K562 (cell line): ENCODE results near the gene CENPN. TPM values are rescaled to one million over a fixed set of nuclear protein-coding genes. Genes with fewer than 3 reads are reported as not detected.
A peak's percentile ranks its signal among the peaks of the same experiment; 100 is the strongest.

Source experiments
- BCLAF1 ChIP-seq, 2 experiments: fragments of 450-650 bp in 1 of 2; IDR thresholded peaks; 2 replicates each; pipeline ENCODE4 v1.6.1; 2011 to 2017; ENCODE audit warnings: low read depth in 2 of 2, antibody characterized with exemption in 1 of 2, borderline replicate concordance in 1 of 2, low read length in 1 of 2, mild to moderate bottlenecking in 1 of 2, mixed read lengths in 1 of 2; ENCODE audit not compliant: control insufficient read depth in 1 of 2
- CXXC5 ChIP-seq: fragments of 250-450 bp; sonication (Bioruptor Pico); IDR thresholded peaks from 2 replicates; pipeline ENCODE4 v1.8.0; 2022; ENCODE audit warnings: inconsistent platforms, mild to moderate bottlenecking, moderate library complexity
- HDAC8 ChIP-seq: fragments of 450-650 bp; IDR thresholded peaks from 2 replicates; pipeline ENCODE4 v1.6.1; 2016; ENCODE audit warnings: mild to moderate bottlenecking, missing genetic modification characterization, moderate library complexity, missing compliant biosample characterization
- KLF1 ChIP-seq: fragments of 450-650 bp; IDR thresholded peaks from 2 replicates; pipeline ENCODE4 v1.6.1; 2016; ENCODE audit warnings: missing genetic modification characterization, missing compliant biosample characterization
- PREB ChIP-seq: sonication (generic); formaldehyde crosslinking; IDR thresholded peaks from 2 replicates; pipeline ENCODE4 v1.8.1; 2023; ENCODE audit warnings: mild to moderate bottlenecking, missing genetic modification reagents
- RBM39 ChIP-seq: fragments of 200-400 bp; formaldehyde crosslinking; optimal IDR thresholded peaks from 2 replicates; pipeline ENCODE3; 2018; ENCODE audit warnings: low read depth, low read length
- UBTF ChIP-seq, 2 experiments: IDR thresholded peaks; 2 replicates each; pipeline ENCODE4 v1.6.1; 2012; ENCODE audit warnings: improper control_type of control experiment in 2 of 2, low read depth in 2 of 2, low read length in 2 of 2, borderline replicate concordance in 1 of 2
- WHSC1 ChIP-seq: IDR thresholded peaks from one replicate; pipeline ENCODE4 v1.6.1; 2012; ENCODE audit warnings: low read length, control low read depth, inconsistent platforms
- ZNF232 ChIP-seq: sonication (generic); formaldehyde crosslinking; IDR thresholded peaks from 2 replicates; pipeline ENCODE4 v1.8.0; 2022; ENCODE audit warnings: mild to moderate bottlenecking, missing genetic modification reagents
- ZNF583 ChIP-seq: fragments of 250-450 bp; sonication (Bioruptor Pico); IDR thresholded peaks from 2 replicates; pipeline ENCODE4 v1.4.0; 2020
- polyA plus RNA-seq, 8 experiments: library from polyadenylated mRNA; depleted of rRNA in 4 of 8; stranded (reverse) in 5 of 8; unstranded in 3 of 8; fragments of >200 nt; fragmentation: Nextera tagmentation in 2 of 8; fragmentation: Illumina TruSeq in 1 of 8; extraction: Ambion mirVana in 2 of 8; extraction: Trizol in 1 of 8; gene quantifications; 2 replicates each; pipeline versions ENCODE4 v1.2.1 to v1.2.3, GENCODE V29; 2011 to 2014; ENCODE audit warnings: inconsistent platforms in 1 of 8, missing spikeins in 1 of 8
- total RNA-seq, 7 experiments: library from RNA; depleted of rRNA in 6 of 7; stranded (reverse); fragments of >200 nt in 6 of 7; fragmentation: Illumina TruSeq in 2 of 7; extraction: Trizol in 2 of 7; gene quantifications; 2 replicates each; pipeline versions ENCODE4 v1.2.1 to v1.2.3, GENCODE V29; 2011 to 2021; ENCODE audit warnings: low replicate concordance in 1 of 7

The CENPN gene
- total and polyA plus RNA-seq, 9 of the 15 experiments (the other 6 are each of a cell fraction or from before 2014, with no cell fraction given): 92.3 to 384 (median 140) TPM

GRCh38 chr16:81077076-81077940 lies 70.3 kb downstream of the CENPN start, which contains the start of gene C16orf46 (continued):
- TF ChIP-seq PREB (CRISPR knock-in tag) (no peak), ZNF583 (CRISPR knock-in tag) (peak; percentile 85), HDAC8 (no peak), ZNF232 (CRISPR knock-in tag) (0 out of 2 replicates have a peak, but pooled peaks have one; percentile 15), KLF1 (tag) (no peak), UBTF (IDR thresholded peaks at IDR 0.05; ENCODE audit: borderline replicate concordance in 1 of 2, low read depth in 2 of 2, low read length in 2 of 2) (no peak), RBM39 (no peak), BCLAF1 (IDR thresholded peaks at IDR 0.05; ENCODE audit: borderline replicate concordance in 1 of 2, control insufficient read depth in 1 of 2, low read depth in 2 of 2, low read length in 1 of 2) (peak in 1 of 2 experiments; percentile 75; a peak in 1 of 4 replicates), CXXC5 (peak; percentile 86), WHSC1 (no peak)
